Ascending aorta (tissue), 2 donors: ENCODE measurements around the gene TPM1. TPM values are rescaled to one million over a fixed set of nuclear protein-coding genes. Genes with fewer than 3 reads are reported as not detected.

Experiments
- DNase-seq, 2 donors: peaks; one replicate each; pipeline ENCODE4 v3.0.0-alpha.2; 2019; ENCODE audit warnings: low spot score in 2 of 2
- H3K27ac ChIP-seq, 2 donors: fragments of 200-600 bp; sonication (generic); one replicate each; pipeline ENCODE4 v1.5.1; 2016 to 2017; ENCODE audit warnings: mild to moderate bottlenecking in 1 of 2
- H3K27me3 ChIP-seq: fragments of 200-600 bp; sonication (generic); one replicate; pipeline ENCODE4 v1.5.1; 2017
- H3K36me3 ChIP-seq, 2 donors: fragments of 200-600 bp; sonication (generic); one replicate each; pipeline ENCODE4 v1.5.1; 2016
- H3K4me1 ChIP-seq, 2 donors: fragments of 200-600 bp; sonication (generic); one replicate each; pipeline ENCODE4 v1.5.1; 2016 to 2017; ENCODE audit warnings: mild to moderate bottlenecking in 1 of 2
- H3K4me3 ChIP-seq, 2 donors: fragments of 200-600 bp; sonication (generic); one replicate each; pipeline ENCODE4 v1.5.1; 2016 to 2017; ENCODE audit warnings: mild to moderate bottlenecking in 1 of 2
- H3K9me3 ChIP-seq, 2 donors: fragments of 200-600 bp; sonication (generic); one replicate each; pipeline ENCODE4 v1.5.1; 2016
- intact Hi-C: fragments of 100-400 bp; cut with DNase I; formaldehyde crosslinking; loops from one replicate; pipeline ENCODE4 v1.15.1; 2023
- total RNA-seq: library from RNA; depleted of rRNA; stranded (reverse); fragments of >200 nt; gene quantifications from one replicate; pipeline ENCODE4 v1.1.0, GENCODE V29; 2016
- TF ChIP-seq, protein P1 (sequence below), 3 experiments: fragments of 200-600 bp in 2 of 3; fragments of 450-650 bp in 1 of 3; sonication (generic) in 2 of 3; IDR thresholded peaks; one replicate each; pipeline ENCODE4 v1.5.1; 2016 to 2019; ENCODE audit warnings: antibody characterized with exemption in 3 of 3, mild to moderate bottlenecking in 1 of 3, moderate library complexity in 1 of 3

TPM1 gene
- total RNA-seq, 1 donor from 2014 or later: 813 TPM

GRCh38 chr15:63004211-63004610, 38.3 kb upstream of the TPM1 start:
- no peaks in the 10 kb centered on the region for H3K4me1 ChIP-seq
- DNase-seq: no peak
- no peaks in the 10 kb centered on the region for H3K27me3 ChIP-seq
- intact Hi-C loops: no loop called here
- H3K4me3 ChIP-seq: no peak overlapping the region
- H3K27ac ChIP-seq: no peak overlapping the region
- H3K9me3 ChIP-seq: no peaks in the 10 kb centered on the region
- H3K36me3 ChIP-seq: no peaks in the 10 kb centered on the region
- TF ChIP-seq, protein P1, sequence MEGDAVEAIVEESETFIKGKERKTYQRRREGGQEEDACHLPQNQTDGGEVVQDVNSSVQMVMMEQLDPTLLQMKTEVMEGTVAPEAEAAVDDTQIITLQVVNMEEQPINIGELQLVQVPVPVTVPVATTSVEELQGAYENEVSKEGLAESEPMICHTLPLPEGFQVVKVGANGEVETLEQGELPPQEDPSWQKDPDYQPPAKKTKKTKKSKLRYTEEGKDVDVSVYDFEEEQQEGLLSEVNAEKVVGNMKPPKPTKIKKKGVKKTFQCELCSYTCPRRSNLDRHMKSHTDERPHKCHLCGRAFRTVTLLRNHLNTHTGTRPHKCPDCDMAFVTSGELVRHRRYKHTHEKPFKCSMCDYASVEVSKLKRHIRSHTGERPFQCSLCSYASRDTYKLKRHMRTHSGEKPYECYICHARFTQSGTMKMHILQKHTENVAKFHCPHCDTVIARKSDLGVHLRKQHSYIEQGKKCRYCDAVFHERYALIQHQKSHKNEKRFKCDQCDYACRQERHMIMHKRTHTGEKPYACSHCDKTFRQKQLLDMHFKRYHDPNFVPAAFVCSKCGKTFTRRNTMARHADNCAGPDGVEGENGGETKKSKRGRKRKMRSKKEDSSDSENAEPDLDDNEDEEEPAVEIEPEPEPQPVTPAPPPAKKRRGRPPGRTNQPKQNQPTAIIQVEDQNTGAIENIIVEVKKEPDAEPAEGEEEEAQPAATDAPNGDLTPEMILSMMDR (IDR thresholded peaks at IDR 0.05): no peak

- DNase-seq: no peak
- intact Hi-C loops: no loop called here
- H3K27ac ChIP-seq: no peak overlapping the region
- no peak overlapping the region for H3K4me3 ChIP-seq
- TF ChIP-seq, protein P1 (IDR thresholded peaks at IDR 0.05): no peak
- H3K27me3 ChIP-seq: no peaks in the 10 kb centered on the region
- H3K9me3 ChIP-seq: no peaks in the 10 kb centered on the region
- H3K4me1 ChIP-seq: no peaks in the 10 kb centered on the region
- H3K36me3 ChIP-seq: no peaks in the 10 kb centered on the region
Measured at GRCh38 chr15:63006032-63006878, 36.3 kb upstream of the TPM1 start.

DNA sequence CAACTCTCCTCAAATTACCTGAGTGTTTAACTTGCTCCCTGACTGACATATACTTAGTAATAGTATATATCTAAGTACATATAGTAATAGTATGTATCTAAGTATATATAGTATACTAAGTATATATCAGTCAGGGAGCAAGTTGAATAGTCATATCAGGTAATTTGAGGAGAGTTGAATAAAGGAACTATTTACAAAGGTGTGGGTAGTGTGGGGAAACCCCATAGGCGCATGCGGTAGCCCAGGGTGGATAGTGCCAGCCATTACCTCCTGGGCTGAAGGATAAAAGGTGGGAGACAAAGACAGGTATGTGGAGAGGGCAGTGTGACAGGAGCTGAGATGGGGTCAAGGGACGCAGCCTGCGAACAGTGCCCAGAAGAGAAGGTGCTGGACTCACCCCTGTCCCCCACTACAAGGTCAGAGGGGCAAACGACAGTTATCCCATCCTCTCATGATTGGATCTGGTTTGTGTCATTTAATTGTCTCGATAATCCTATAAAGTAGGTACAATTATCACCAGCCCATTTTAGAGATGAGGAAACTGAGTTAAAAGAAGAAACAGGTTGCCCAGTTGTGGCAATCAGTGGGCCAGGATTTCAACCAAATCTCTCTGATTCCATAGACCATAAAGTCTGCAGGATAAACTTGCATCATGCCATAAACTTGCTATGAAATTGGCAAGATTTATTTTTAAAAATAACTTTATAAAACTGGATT, 34.1 kb upstream of the TPM1 start:
- DNase-seq: no peak
- no peaks in the 10 kb centered on the region for H3K36me3 ChIP-seq
- H3K4me1 ChIP-seq: peaks cover 2 to 6% of the 10 kb centered on the region in 2 donors
- TF ChIP-seq, protein P1 (IDR thresholded peaks at IDR 0.05): no peak
- no peaks in the 10 kb centered on the region for H3K9me3 ChIP-seq
- H3K27me3 ChIP-seq: no peaks in the 10 kb centered on the region
- intact Hi-C loops: no loop called here
- no peak overlapping the region for H3K4me3 ChIP-seq
- no peak overlapping the region for H3K27ac ChIP-seq

DNA sequence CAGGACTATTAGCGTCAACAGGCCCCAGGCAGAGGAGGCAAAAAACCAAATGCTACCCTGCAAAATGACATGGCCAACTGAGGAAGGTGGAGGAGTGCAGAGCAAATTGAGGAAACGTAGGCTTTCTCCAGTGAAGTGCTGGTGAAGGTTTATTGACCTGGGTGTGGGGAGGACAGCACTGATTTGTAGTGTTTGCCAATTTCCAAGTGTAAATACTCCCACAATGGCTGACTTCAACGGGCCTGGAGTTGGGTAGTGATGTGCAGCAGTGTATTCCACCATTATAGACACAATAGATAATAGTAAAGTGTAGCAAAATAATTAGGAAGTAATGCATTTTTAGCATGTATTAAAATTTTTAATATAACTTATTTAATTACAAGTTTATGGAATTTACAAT, 32.2 kb upstream of the TPM1 start:
- DNase-seq: no peak
- H3K27me3 ChIP-seq: no peaks in the 10 kb centered on the region
- intact Hi-C loops: no loop called here
- TF ChIP-seq, protein P1 (IDR thresholded peaks at IDR 0.05): no peak
- H3K27ac ChIP-seq: no peak overlapping the region
- H3K4me3 ChIP-seq: no peak overlapping the region
- no peaks in the 10 kb centered on the region for H3K36me3 ChIP-seq
- no peaks in the 10 kb centered on the region for H3K9me3 ChIP-seq
- peaks cover 2 to 18% of the 10 kb centered on the region in 2 donors for H3K4me1 ChIP-seq

DNA sequence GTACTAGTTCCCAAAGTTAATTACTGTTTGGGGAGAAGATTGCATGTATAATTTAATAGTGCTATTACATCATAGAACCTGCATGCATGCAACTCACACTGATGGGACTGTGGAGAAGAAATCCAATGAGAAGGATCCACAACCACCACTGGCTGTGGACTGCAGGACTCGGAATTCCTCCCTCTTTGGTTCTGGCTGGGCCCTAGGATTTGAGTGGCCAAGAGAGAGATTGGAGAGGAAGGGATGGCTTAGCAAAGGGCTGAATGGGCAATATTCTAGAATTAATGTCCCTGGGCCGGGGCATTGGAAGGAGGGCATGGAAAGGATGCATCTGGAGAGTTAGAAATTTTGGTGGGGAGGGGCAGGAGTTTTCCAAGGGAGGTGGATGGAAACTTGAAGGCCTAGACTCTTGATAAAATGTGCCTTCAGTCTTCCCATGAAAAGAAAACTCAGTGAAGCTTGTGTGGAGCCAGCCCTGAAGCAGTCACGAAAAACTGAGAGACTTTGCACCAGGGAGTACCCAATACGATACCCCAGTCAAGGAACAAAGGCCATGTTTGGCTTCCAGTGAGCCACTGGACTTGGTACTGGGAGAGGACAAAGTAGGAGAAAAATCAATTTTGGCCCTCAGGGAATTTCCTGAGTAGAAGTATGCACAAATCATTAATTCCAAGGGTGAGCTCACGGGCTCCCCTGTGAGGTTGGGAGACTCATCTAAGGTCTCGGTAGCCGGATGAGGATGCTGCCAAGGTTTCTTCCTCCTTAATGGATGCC, 31.4 kb upstream of the TPM1 start:
- Histone ChIP-seq H3K36me3 (no peaks in the 10 kb centered on the region), H3K9me3 (no peaks in the 10 kb centered on the region), H3K4me1 (peaks cover 2 to 25% of the 10 kb centered on the region in 2 donors), H3K27ac (no peak overlapping the region), H3K4me3 (no peak overlapping the region), H3K27me3 (no peaks in the 10 kb centered on the region)
- intact Hi-C loops: no loop called here
- DNase-seq: no peak
- TF ChIP-seq, protein P1 (IDR thresholded peaks at IDR 0.05): no peak
